HepG2 (cell line): ENCODE results near the gene CDKN2AIP. TPM values are rescaled to one million over a fixed set of nuclear protein-coding genes. Genes with fewer than 3 reads are reported as not detected.

Experiments
- CCDC6 ChIP-seq: sonication (generic); formaldehyde crosslinking; IDR thresholded peaks from 2 replicates; pipeline ENCODE4 v1.8.1; 2022; ENCODE audit warnings: mild to moderate bottlenecking, missing genetic modification reagents, moderate library complexity
- EP300 ChIP-seq, 3 experiments: sonication (generic) in 1 of 3; formaldehyde crosslinking in 1 of 3; IDR thresholded peaks; 2 replicates each; pipeline versions ENCODE4 v1.5.1 to v1.6.1; 2011 to 2020; ENCODE audit warnings: low read depth in 2 of 3, low read length in 2 of 3, borderline replicate concordance in 1 of 3, improper control_type of control experiment in 1 of 3, mild to moderate bottlenecking in 1 of 3, missing genetic modification reagents in 1 of 3, moderate library complexity in 1 of 3
- FOXO1 ChIP-seq: sonication (generic); formaldehyde crosslinking; IDR thresholded peaks from 2 replicates; pipeline ENCODE4 v1.4.0; 2020; ENCODE audit warnings: missing genetic modification reagents
- HIC2 ChIP-seq: sonication (generic); formaldehyde crosslinking; IDR thresholded peaks from 2 replicates; pipeline ENCODE4 v1.9.0; 2022; ENCODE audit warnings: low read depth, missing genetic modification reagents
- LBX2 ChIP-seq: sonication (generic); formaldehyde crosslinking; IDR thresholded peaks from 2 replicates; pipeline ENCODE4 v1.5.0; 2020; ENCODE audit warnings: missing genetic modification reagents, mild to moderate bottlenecking, borderline replicate concordance
- NR2F1 ChIP-seq, 2 experiments: fragments of 450-650 bp in 1 of 2; formaldehyde crosslinking in 1 of 2; IDR thresholded peaks; 2 replicates each; pipeline versions ENCODE4 v1.5.0 to v1.6.1; 2016 to 2020; ENCODE audit warnings: mild to moderate bottlenecking in 1 of 2, missing compliant biosample characterization in 1 of 2, missing genetic modification reagents in 1 of 2, moderate library complexity in 1 of 2
- RARA ChIP-seq: IDR thresholded peaks from 2 replicates; pipeline ENCODE4 v1.6.1; 2016; ENCODE audit warnings: missing genetic modification reagents, missing compliant biosample characterization
- SSRP1 ChIP-seq: IDR thresholded peaks from 2 replicates; pipeline ENCODE4 v1.6.1; 2016; ENCODE audit warnings: control low read depth
- TAF1 ChIP-seq: sonication (generic); formaldehyde crosslinking; IDR thresholded peaks from 2 replicates; pipeline ENCODE4 v1.4.0; 2020; ENCODE audit warnings: missing genetic modification reagents
- ZNF138 ChIP-seq: sonication (generic); formaldehyde crosslinking; IDR thresholded peaks from 2 replicates; pipeline ENCODE4 v1.5.0; 2020; ENCODE audit warnings: mild to moderate bottlenecking, low read depth, missing genetic modification reagents
- ZNF20 ChIP-seq: sonication (generic); formaldehyde crosslinking; IDR thresholded peaks from 2 replicates; pipeline ENCODE4 v1.4.0; 2020; ENCODE audit warnings: mild to moderate bottlenecking, moderate library complexity, missing genetic modification reagents
- ZNF234 ChIP-seq: sonication (generic); formaldehyde crosslinking; conservative IDR thresholded peaks from 2 replicates; pipeline ENCODE4 v1.5.1; 2020; ENCODE audit warnings: mild to moderate bottlenecking, missing genetic modification reagents
- ZNF317 ChIP-seq: sonication (generic); formaldehyde crosslinking; IDR thresholded peaks from 2 replicates; pipeline ENCODE4 v1.5.0; 2020; ENCODE audit warnings: mild to moderate bottlenecking, missing genetic modification reagents
- ZNF329 ChIP-seq: sonication (generic); formaldehyde crosslinking; IDR thresholded peaks from 2 replicates; pipeline ENCODE4 v1.9.0; 2021; ENCODE audit warnings: low read depth, mild to moderate bottlenecking, missing genetic modification reagents
- ZNF337 ChIP-seq: sonication (generic); formaldehyde crosslinking; IDR thresholded peaks from 2 replicates; pipeline ENCODE4 v1.5.1; 2020; ENCODE audit warnings: missing genetic modification reagents, low read depth, mild to moderate bottlenecking, borderline replicate concordance
- ZNF460 ChIP-seq: sonication (generic); formaldehyde crosslinking; IDR thresholded peaks from 2 replicates; pipeline ENCODE4 v1.5.1; 2020; ENCODE audit warnings: missing genetic modification reagents, mild to moderate bottlenecking, borderline replicate concordance
- ZNF607 ChIP-seq: sonication (generic); formaldehyde crosslinking; IDR thresholded peaks from 2 replicates; pipeline ENCODE4 v1.5.1; 2020; ENCODE audit warnings: missing genetic modification reagents, mild to moderate bottlenecking, borderline replicate concordance
- ZNF766 ChIP-seq: sonication (generic); formaldehyde crosslinking; IDR thresholded peaks from 2 replicates; pipeline ENCODE4 v1.5.0; 2020; ENCODE audit warnings: missing genetic modification reagents, borderline replicate concordance
- polyA plus RNA-seq, 8 experiments: library from polyadenylated mRNA; depleted of rRNA in 3 of 8; stranded (reverse) in 7 of 8; unstranded in 1 of 8; fragments of >200 nt; fragmentation: Illumina TruSeq in 4 of 8; extraction: Trizol in 4 of 8; gene quantifications; 2 replicates each; pipeline versions ENCODE4 v1.2.1 to v1.2.3, GENCODE V29; 2011 to 2016; ENCODE audit warnings: low read depth in 4 of 8, missing spikeins in 1 of 8, mixed read lengths in 1 of 8; ENCODE audit not compliant: insufficient read depth in 1 of 8
- total RNA-seq, 5 experiments: library from RNA; depleted of rRNA; stranded (reverse); fragments of >200 nt; fragmentation: Illumina TruSeq; extraction: Trizol; gene quantifications; 2 replicates each; pipeline ENCODE4 v1.2.3, GENCODE V29; 2016; ENCODE audit warnings: low read depth in 1 of 5
- TF ChIP-seq, protein P1 (sequence below): sonication (generic); formaldehyde crosslinking; IDR thresholded peaks from 2 replicates; pipeline ENCODE4 v1.4.0; 2020; ENCODE audit warnings: mild to moderate bottlenecking, missing genetic modification reagents
- TF ChIP-seq, protein P2 (sequence below): sonication (generic); formaldehyde crosslinking; IDR thresholded peaks from 2 replicates; pipeline ENCODE4 v1.4.0; 2020; ENCODE audit warnings: missing genetic modification reagents, borderline replicate concordance

CDKN2AIP gene
- total and polyA plus RNA-seq, 2 of the 13 experiments (the other 11 are each of a cell fraction or from before 2014, with no cell fraction given), result 17.0 to 18.7 TPM

GRCh38 chr4:183443655-183444213 is 702 bp upstream of the CDKN2AIP start (continued):
- TF ChIP-seq ZNF20 (CRISPR knock-in tag), result 0 out of 2 replicates have a peak, but pooled peaks have one; percentile 38
- TF ChIP-seq ZNF317 (CRISPR knock-in tag), result peak; percentile 63; the same call in 1 of the 2 replicates
- TF ChIP-seq, protein P1, sequence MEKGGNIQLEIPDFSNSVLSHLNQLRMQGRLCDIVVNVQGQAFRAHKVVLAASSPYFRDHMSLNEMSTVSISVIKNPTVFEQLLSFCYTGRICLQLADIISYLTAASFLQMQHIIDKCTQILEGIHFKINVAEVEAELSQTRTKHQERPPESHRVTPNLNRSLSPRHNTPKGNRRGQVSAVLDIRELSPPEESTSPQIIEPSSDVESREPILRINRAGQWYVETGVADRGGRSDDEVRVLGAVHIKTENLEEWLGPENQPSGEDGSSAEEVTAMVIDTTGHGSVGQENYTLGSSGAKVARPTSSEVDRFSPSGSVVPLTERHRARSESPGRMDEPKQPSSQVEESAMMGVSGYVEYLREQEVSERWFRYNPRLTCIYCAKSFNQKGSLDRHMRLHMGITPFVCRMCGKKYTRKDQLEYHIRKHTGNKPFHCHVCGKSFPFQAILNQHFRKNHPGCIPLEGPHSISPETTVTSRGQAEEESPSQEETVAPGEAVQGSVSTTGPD, result 0 out of 2 replicates have a peak, but pooled peaks have one; percentile 43
- peak in 1 of 2 experiments; percentile 6; a peak in 1 of 4 replicates for TF ChIP-seq NR2F1 (CRISPR knock-in tag; IDR thresholded peaks at IDR 0.05)
- peak; percentile 45; the same call in 1 of the 2 replicates for TF ChIP-seq ZNF766 (CRISPR knock-in tag)
- 0 out of 2 replicates have a peak, but pooled peaks have one; percentile 91 for TF ChIP-seq ZNF138 (CRISPR knock-in tag)
- TF ChIP-seq TAF1 (CRISPR knock-in tag), result peak; percentile 52
- no peak; the same call in 1 of the 2 replicates for TF ChIP-seq ZNF337 (CRISPR knock-in tag)
- no peak for TF ChIP-seq SSRP1 (CRISPR knock-in tag)
- TF ChIP-seq RARA, result no peak
- peak; percentile 60; the same call in 1 of the 2 replicates for TF ChIP-seq HIC2 (CRISPR knock-in tag)
- 0 out of 2 replicates have a peak, but pooled peaks have one; percentile 11 for TF ChIP-seq ZNF460 (CRISPR knock-in tag)
- TF ChIP-seq CCDC6, result no peak
- peak; percentile 72 for TF ChIP-seq ZNF607 (CRISPR knock-in tag)
- TF ChIP-seq EP300 (IDR thresholded peaks at IDR 0.05; ENCODE audit: low read depth in 2 of 2, low read length in 2 of 2), result no peak
- TF ChIP-seq EP300 (CRISPR knock-in tag; IDR thresholded peaks at IDR 0.05; ENCODE audit: borderline replicate concordance), result no peak
- TF ChIP-seq ZNF234 (CRISPR knock-in tag), result peak; percentile 80; the same call in 1 of the 2 replicates
- TF ChIP-seq FOXO1 (CRISPR knock-in tag), result peak; percentile 60
- TF ChIP-seq LBX2, result peak; percentile 76; the same call in 1 of the 2 replicates
- TF ChIP-seq, protein P2, sequence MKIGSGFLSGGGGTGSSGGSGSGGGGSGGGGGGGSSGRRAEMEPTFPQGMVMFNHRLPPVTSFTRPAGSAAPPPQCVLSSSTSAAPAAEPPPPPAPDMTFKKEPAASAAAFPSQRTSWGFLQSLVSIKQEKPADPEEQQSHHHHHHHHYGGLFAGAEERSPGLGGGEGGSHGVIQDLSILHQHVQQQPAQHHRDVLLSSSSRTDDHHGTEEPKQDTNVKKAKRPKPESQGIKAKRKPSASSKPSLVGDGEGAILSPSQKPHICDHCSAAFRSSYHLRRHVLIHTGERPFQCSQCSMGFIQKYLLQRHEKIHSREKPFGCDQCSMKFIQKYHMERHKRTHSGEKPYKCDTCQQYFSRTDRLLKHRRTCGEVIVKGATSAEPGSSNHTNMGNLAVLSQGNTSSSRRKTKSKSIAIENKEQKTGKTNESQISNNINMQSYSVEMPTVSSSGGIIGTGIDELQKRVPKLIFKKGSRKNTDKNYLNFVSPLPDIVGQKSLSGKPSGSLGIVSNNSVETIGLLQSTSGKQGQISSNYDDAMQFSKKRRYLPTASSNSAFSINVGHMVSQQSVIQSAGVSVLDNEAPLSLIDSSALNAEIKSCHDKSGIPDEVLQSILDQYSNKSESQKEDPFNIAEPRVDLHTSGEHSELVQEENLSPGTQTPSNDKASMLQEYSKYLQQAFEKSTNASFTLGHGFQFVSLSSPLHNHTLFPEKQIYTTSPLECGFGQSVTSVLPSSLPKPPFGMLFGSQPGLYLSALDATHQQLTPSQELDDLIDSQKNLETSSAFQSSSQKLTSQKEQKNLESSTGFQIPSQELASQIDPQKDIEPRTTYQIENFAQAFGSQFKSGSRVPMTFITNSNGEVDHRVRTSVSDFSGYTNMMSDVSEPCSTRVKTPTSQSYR (CRISPR knock-in tag), result no peak
- 0 out of 2 replicates have a peak, but pooled peaks have one; percentile 27 for TF ChIP-seq ZNF329
